Endothelial cell of umbilical vein (primary cell): ENCODE results near the gene NRCAM. TPM values are rescaled to one million over a fixed set of nuclear protein-coding genes. Genes with fewer than 3 reads are reported as not detected.

Experiments
- BruUV-seq: library from RNA; stranded (reverse); fragments of 400-500 nt; replicated peaks from 2 replicates; lab custom pipeline; 2021; lab: Mats Ljungman, UMichigan
- CTCF ChIA-PET: fragments of 300-600, 350-600 bp; sonication (Branson Sonifier 250); formaldehyde crosslinking; loops from one replicate; lab custom pipeline; 2021; ENCODE audit warnings: antibody characterized with exemption, inconsistent platforms; lab: Charles Lee
- POLR2A ChIA-PET: fragments of 300-600, 350-600 bp; sonication (Branson Sonifier 250); formaldehyde crosslinking; loops from one replicate; lab custom pipeline; 2021; ENCODE audit warnings: antibody characterized with exemption, inconsistent platforms; lab: Charles Lee
- DNase-seq: peaks from one replicate; pipeline ENCODE4 v3.0.0-alpha.2; 2011; ENCODE audit warnings: low read depth, low spot score
- FAIRE-seq: peaks from 2 replicates; lab custom pipeline; 2011; peaks lifted over from hg19 to GRCh38; lab: Jason Lieb, UNC
- H2AFZ ChIP-seq: 2 replicates; pipeline ENCODE4 v1.6.0; 2012; ENCODE audit warnings: low read depth, low read length, control low read depth, inconsistent platforms
- H3K27ac ChIP-seq: 2 replicates; pipeline ENCODE4 v1.5.1; 2011; ENCODE audit warnings: low read depth, mild to moderate bottlenecking, control low read depth, low read length, moderate library complexity; ENCODE audit not compliant: insufficient read depth
- H3K27me3 ChIP-seq, 2 experiments: 2 replicates each; pipeline versions ENCODE4 v1.6.0 to v1.6.1; 2011; ENCODE audit warnings: low read length in 2 of 2, mixed read lengths in 1 of 2; ENCODE audit not compliant: control insufficient read depth in 2 of 2, insufficient read depth in 2 of 2
- H3K36me3 ChIP-seq, 2 experiments: 2 replicates in 1 of 2; 3 replicates in 1 of 2; pipeline ENCODE4 v1.5.1; 2011; ENCODE audit warnings: low read length in 2 of 2, mild to moderate bottlenecking in 1 of 2, moderate library complexity in 1 of 2; ENCODE audit not compliant: control insufficient read depth in 2 of 2, insufficient read depth in 2 of 2; ENCODE audit errors: extremely low read depth in 1 of 2
- H3K4me1 ChIP-seq: 3 replicates; pipeline ENCODE4 v1.5.1; 2011; ENCODE audit warnings: mild to moderate bottlenecking, low read length; ENCODE audit not compliant: control insufficient read depth, insufficient read depth; ENCODE audit errors: extremely low read depth
- H3K4me2 ChIP-seq: 2 replicates; pipeline ENCODE4 v1.6.1; 2011; ENCODE audit warnings: low read length, control low read depth, mixed read lengths; ENCODE audit not compliant: insufficient read depth
- H3K4me3 ChIP-seq, 3 experiments: fragments of 200-600 bp in 1 of 3; sonication (generic), shearing (Covaris generic) in 1 of 3; replicated peaks in 1 of 3; 2 replicates each; pipeline ENCODE4 v1.5.1; 2011 to 2016; ENCODE audit warnings: control low read depth in 3 of 3, low read length in 3 of 3, mild to moderate bottlenecking in 2 of 3, inconsistent platforms in 1 of 3, low read depth in 1 of 3, moderate library complexity in 1 of 3; ENCODE audit not compliant: insufficient read depth in 1 of 3
- H3K79me2 ChIP-seq: 2 replicates; pipeline ENCODE4 v1.6.0; 2012; ENCODE audit warnings: low read length, inconsistent platforms; ENCODE audit not compliant: control insufficient read depth, insufficient read depth
- H3K9ac ChIP-seq: replicated peaks from 2 replicates; pipeline ENCODE3; 2011; ENCODE audit warnings: low read length, control low read depth; ENCODE audit not compliant: insufficient read depth; ENCODE audit errors: extremely low read depth
- H3K9me1 ChIP-seq: replicated peaks from 3 replicates; pipeline ENCODE4 v1.6.0; 2011; ENCODE audit warnings: mild to moderate bottlenecking, low read length; ENCODE audit not compliant: control insufficient read depth, insufficient read depth; ENCODE audit errors: extremely low read depth
- H3K9me3 ChIP-seq: replicated peaks from 2 replicates; pipeline ENCODE4 v1.5.1; 2012; ENCODE audit warnings: low read length, inconsistent platforms; ENCODE audit not compliant: control insufficient read depth, insufficient read depth
- H4K20me1 ChIP-seq: replicated peaks from 2 replicates; pipeline ENCODE3; 2011; ENCODE audit warnings: mild to moderate bottlenecking, low read length; ENCODE audit not compliant: control insufficient read depth, insufficient read depth; ENCODE audit errors: extremely low read depth
- FOS ChIP-seq: IDR thresholded peaks from 2 replicates; pipeline ENCODE4 v1.6.1; 2011; ENCODE audit warnings: mild to moderate bottlenecking, low read length, moderate library complexity, borderline replicate concordance; ENCODE audit not compliant: insufficient read depth
- GATA2 ChIP-seq: IDR thresholded peaks from 2 replicates; pipeline ENCODE4 v1.7.0; 2011; ENCODE audit warnings: low read depth, mild to moderate bottlenecking, moderate library complexity, mixed read lengths, low read length; ENCODE audit not compliant: insufficient read length, insufficient read depth
- dilution Hi-C: fragments of 300-500 bp; cut with MboI; formaldehyde crosslinking; loops from one replicate; pipeline ENCODE4 v1.15.0; 2019; ENCODE audit warnings: low sequenced_read_pairs; ENCODE audit not compliant: extremely low pct_ligation_motif_present
- intact Hi-C: fragments of 100-400 bp; cut with micrococcal nuclease; formaldehyde crosslinking; loops from one replicate; pipeline ENCODE4 v1.10.0; 2022
- polyA plus RNA-seq, 4 experiments: library from polyadenylated mRNA; depleted of rRNA in 3 of 4; stranded (reverse) in 3 of 4; unstranded in 1 of 4; fragments of >200 nt; gene quantifications; 2 replicates each; pipeline versions ENCODE4 v1.2.1 to v1.2.3, GENCODE V29; 2011 to 2012; ENCODE audit warnings: missing spikeins in 1 of 4
- total RNA-seq: library from RNA; stranded (reverse); gene quantifications from 2 replicates; pipeline ENCODE4 v1.2.3, GENCODE V29; 2021
- TF ChIP-seq, protein P1 (sequence below), 2 donors: IDR thresholded peaks; 1 replicate in 1 of 2; 2 replicates in 1 of 2; pipeline ENCODE4 v1.5.1; 2011; ENCODE audit warnings: low read length in 2 of 2, mild to moderate bottlenecking in 2 of 2, moderate library complexity in 2 of 2, control low read depth in 1 of 2, inconsistent platforms in 1 of 2, low read depth in 1 of 2; ENCODE audit not compliant: insufficient read depth in 1 of 2; ENCODE audit errors: extremely low read depth in 1 of 2

NRCAM gene
- total and polyA plus RNA-seq, 2 donors (not counting 3 experiments of a cell fraction or from before 2014, with no cell fraction given) = 26.0 to 47.6 TPM

DNA sequence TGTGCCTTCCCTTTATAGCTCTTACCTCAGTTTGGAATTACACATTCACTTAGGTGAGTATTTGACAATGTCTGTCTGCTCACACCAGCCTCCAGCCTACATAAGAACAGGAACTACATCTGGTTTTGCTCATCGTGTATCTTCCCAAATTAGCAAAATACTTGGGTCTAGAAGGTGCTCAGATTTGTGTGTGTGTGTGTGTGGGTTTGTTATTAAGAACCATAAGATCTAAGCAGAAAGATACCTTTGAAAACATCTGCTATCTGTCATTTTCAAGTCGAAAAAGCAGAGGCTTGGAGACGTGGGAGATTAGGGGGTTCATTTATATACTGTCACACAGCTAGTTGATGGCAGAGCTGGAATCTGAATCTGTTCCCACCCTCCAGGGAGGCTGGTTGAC lies 311.3 kb downstream of the NRCAM start:
- intact Hi-C loops = loop anchor here (5.0 kb wide), 1 partner anchor 403 kb away; the partner anchor contains the start of gene CBLL1
- POLR2A ChIA-PET = no interaction called here
- no peak overlapping the region for H3K9ac ChIP-seq

More for the DNA sequence above, 311.3 kb downstream of the NRCAM start:
- DNase-seq (no peak), FAIRE-seq (no peak)
- dilution Hi-C loops = loop anchor here (5.0 kb wide), 1 partner anchor 143 kb away; the partner anchor contains the start of gene LAMB1
- Histone ChIP-seq H3K36me3 (peaks cover 0 to 4% of the 10 kb centered on the region in 2 experiments), H3K4me2 (no peak overlapping the region), H3K27me3 (no peaks in the 10 kb centered on the region), H3K27ac (no peak overlapping the region), H3K4me3 (no peak overlapping the region), H4K20me1 (no peaks in the 10 kb centered on the region), H3K9me3 (no peaks in the 10 kb centered on the region), H3K4me1 (no peaks in the 10 kb centered on the region), H3K79me2 (no peaks in the 10 kb centered on the region), H3K9me1 (no peaks in the 10 kb centered on the region), H2AFZ (no peak overlapping the region)
- TF ChIP-seq GATA2 (no peak), FOS (no peak)
- TF ChIP-seq, protein P1, sequence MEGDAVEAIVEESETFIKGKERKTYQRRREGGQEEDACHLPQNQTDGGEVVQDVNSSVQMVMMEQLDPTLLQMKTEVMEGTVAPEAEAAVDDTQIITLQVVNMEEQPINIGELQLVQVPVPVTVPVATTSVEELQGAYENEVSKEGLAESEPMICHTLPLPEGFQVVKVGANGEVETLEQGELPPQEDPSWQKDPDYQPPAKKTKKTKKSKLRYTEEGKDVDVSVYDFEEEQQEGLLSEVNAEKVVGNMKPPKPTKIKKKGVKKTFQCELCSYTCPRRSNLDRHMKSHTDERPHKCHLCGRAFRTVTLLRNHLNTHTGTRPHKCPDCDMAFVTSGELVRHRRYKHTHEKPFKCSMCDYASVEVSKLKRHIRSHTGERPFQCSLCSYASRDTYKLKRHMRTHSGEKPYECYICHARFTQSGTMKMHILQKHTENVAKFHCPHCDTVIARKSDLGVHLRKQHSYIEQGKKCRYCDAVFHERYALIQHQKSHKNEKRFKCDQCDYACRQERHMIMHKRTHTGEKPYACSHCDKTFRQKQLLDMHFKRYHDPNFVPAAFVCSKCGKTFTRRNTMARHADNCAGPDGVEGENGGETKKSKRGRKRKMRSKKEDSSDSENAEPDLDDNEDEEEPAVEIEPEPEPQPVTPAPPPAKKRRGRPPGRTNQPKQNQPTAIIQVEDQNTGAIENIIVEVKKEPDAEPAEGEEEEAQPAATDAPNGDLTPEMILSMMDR (IDR thresholded peaks at IDR 0.05; ENCODE audit: extremely low read depth in 1 of 2, insufficient read depth in 1 of 2, low read depth in 1 of 2, low read length in 2 of 2) = no peak
- CTCF ChIA-PET = interaction anchor here (0.5 to 3.9 kb wide), 17 partner anchors 12 to 352 kb away, joined by 3 to 47 read pairs (median 13); partner anchors contain the start of gene LAMB1
- no TSS peak for BruUV-seq
